H9 (cell line): Measurements from ENCODE around the gene GTF2F2. TPM values are rescaled to one million over a fixed set of nuclear protein-coding genes. Genes with fewer than 3 reads are reported as not detected.

Experiments used
- DNase-seq: peaks from one replicate; pipeline ENCODE4 v3.0.0-alpha.2; 2017
- H2AFZ ChIP-seq: one replicate; pipeline ENCODE4 v1.6.1; 2013; ENCODE audit warnings: mild to moderate bottlenecking, low read length, control low read depth, moderate library complexity
- H2AK5ac ChIP-seq: 2 replicates; pipeline ENCODE4 v1.6.1; 2013; ENCODE audit warnings: low read length, control low read depth, mixed read lengths; ENCODE audit not compliant: insufficient read length
- H2BK120ac ChIP-seq: one replicate; pipeline ENCODE4 v1.6.1; 2013; ENCODE audit warnings: low read depth, mild to moderate bottlenecking, low read length, control low read depth, inconsistent platforms; ENCODE audit not compliant: poor library complexity, severe bottlenecking
- H2BK12ac ChIP-seq: 2 replicates; pipeline ENCODE4 v1.6.1; 2013; ENCODE audit warnings: low read length, control low read depth, mixed read lengths, low read depth; ENCODE audit not compliant: insufficient read length
- H2BK15ac ChIP-seq: 2 replicates; pipeline ENCODE4 v1.6.1; 2013; ENCODE audit warnings: low read depth, low read length, control low read depth
- H2BK20ac ChIP-seq: one replicate; pipeline ENCODE4 v1.6.1; 2013; ENCODE audit warnings: low read depth, mild to moderate bottlenecking, low read length, control low read depth, inconsistent platforms; ENCODE audit not compliant: poor library complexity, severe bottlenecking
- H2BK5ac ChIP-seq: 2 replicates; pipeline ENCODE4 v1.6.1; 2013; ENCODE audit warnings: low read length, control low read depth, mixed read lengths; ENCODE audit not compliant: insufficient read length
- H3K14ac ChIP-seq: 2 replicates; pipeline ENCODE4 v1.6.1; 2013; ENCODE audit warnings: low read length, control low read depth; ENCODE audit not compliant: insufficient read depth
- H3K18ac ChIP-seq: 2 replicates; pipeline ENCODE4 v1.6.1; 2013; ENCODE audit warnings: low read depth, mild to moderate bottlenecking, mixed read lengths, low read length, control low read depth; ENCODE audit not compliant: insufficient read length
- H3K23ac ChIP-seq: 2 replicates; pipeline ENCODE4 v1.6.1; 2013; ENCODE audit warnings: low read length, control low read depth, mixed read lengths, low read depth; ENCODE audit not compliant: insufficient read length
- H3K23me2 ChIP-seq: 2 replicates; pipeline ENCODE4 v1.6.1; 2013; ENCODE audit warnings: low read depth, mild to moderate bottlenecking, mixed read lengths, low read length, control low read depth; ENCODE audit not compliant: insufficient read length, poor library complexity, severe bottlenecking
- H3K27ac ChIP-seq: 2 replicates; pipeline ENCODE4 v1.5.1; 2013; ENCODE audit warnings: low read length, control low read depth, mixed read lengths, low read depth; ENCODE audit not compliant: insufficient read length
- H3K27me3 ChIP-seq: 2 replicates; pipeline ENCODE4 v1.6.1; 2013; ENCODE audit warnings: low read length, control low read depth, inconsistent platforms; ENCODE audit not compliant: insufficient read depth
- H3K4ac ChIP-seq: 2 replicates; pipeline ENCODE4 v1.6.1; 2013; ENCODE audit warnings: low read depth, mild to moderate bottlenecking, control low read depth, inconsistent platforms, low read length, moderate library complexity
- H3K4me1 ChIP-seq: 2 replicates; pipeline ENCODE4 v1.6.1; 2013; ENCODE audit warnings: low read length, control low read depth, inconsistent platforms; ENCODE audit not compliant: insufficient read depth
- H3K4me2 ChIP-seq: 2 replicates; pipeline ENCODE4 v1.6.1; 2013; ENCODE audit warnings: low read length, control low read depth, mixed read lengths; ENCODE audit not compliant: insufficient read length, insufficient read depth
- H3K56ac ChIP-seq: 2 replicates; pipeline ENCODE4 v1.6.1; 2013; ENCODE audit warnings: low read depth, mild to moderate bottlenecking, mixed read lengths, low read length, control low read depth; ENCODE audit not compliant: insufficient read length
- H3K79me1 ChIP-seq: 2 replicates; pipeline ENCODE4 v1.6.1; 2013; ENCODE audit warnings: low read depth, mild to moderate bottlenecking, moderate library complexity, low read length, control low read depth, inconsistent platforms; ENCODE audit not compliant: insufficient read depth, poor library complexity, severe bottlenecking
- H3K79me2 ChIP-seq: 2 replicates; pipeline ENCODE4 v1.6.1; 2013; ENCODE audit warnings: low read length, control low read depth, inconsistent platforms; ENCODE audit not compliant: insufficient read depth
- H3K9ac ChIP-seq: 2 replicates; pipeline ENCODE4 v1.6.1; 2013; ENCODE audit warnings: low read length, control low read depth, mixed read lengths; ENCODE audit not compliant: insufficient read length; ENCODE audit errors: extremely low read depth
- H3K9me3 ChIP-seq: one replicate; pipeline ENCODE4 v1.6.1; 2013; ENCODE audit warnings: low read depth, low read length, inconsistent platforms; ENCODE audit not compliant: control insufficient read depth
- H3T11ph ChIP-seq: one replicate; pipeline ENCODE4 v1.6.1; 2013; ENCODE audit warnings: mild to moderate bottlenecking, low read length, control low read depth, inconsistent platforms
- H4K20me1 ChIP-seq: one replicate; pipeline ENCODE4 v1.6.1; 2013; ENCODE audit not compliant: control insufficient read depth, insufficient read length, insufficient read depth
- H4K5ac ChIP-seq: 2 replicates; pipeline ENCODE4 v1.6.1; 2013; ENCODE audit warnings: low read depth, mild to moderate bottlenecking, mixed read lengths, low read length, control low read depth; ENCODE audit not compliant: insufficient read length
- H4K8ac ChIP-seq: replicated peaks from 2 replicates; pipeline ENCODE4 v1.6.1; 2013; ENCODE audit warnings: low read length, control low read depth, mixed read lengths, low read depth; ENCODE audit not compliant: insufficient read length
- H4K91ac ChIP-seq: 2 replicates; pipeline ENCODE4 v1.6.1; 2013; ENCODE audit warnings: low read depth, mild to moderate bottlenecking, moderate library complexity, mixed read lengths, low read length, control low read depth; ENCODE audit not compliant: insufficient read length
- H3K27ac Mint-ChIP-seq, 3 experiments: 2 replicates in 2 of 3; 3 replicates in 1 of 3; pipeline ENCODE4 v1.8.0; 2020 to 2021; ENCODE audit warnings: mixed read lengths in 3 of 3, mild to moderate bottlenecking in 1 of 3, moderate library complexity in 1 of 3
- H3K27me3 Mint-ChIP-seq: 2 replicates; pipeline ENCODE4 v1.8.0; 2021; ENCODE audit warnings: low read depth, mild to moderate bottlenecking, moderate library complexity, mixed read lengths
- H3K36me3 Mint-ChIP-seq, 3 experiments: 2 replicates in 2 of 3; 3 replicates in 1 of 3; pipeline ENCODE4 v1.8.0; 2020 to 2021; ENCODE audit warnings: low read depth in 3 of 3, mixed read lengths in 3 of 3; ENCODE audit not compliant: insufficient read depth in 1 of 3
- H3K4me1 Mint-ChIP-seq, 2 experiments: 2 replicates each; pipeline ENCODE4 v1.8.0; 2020; ENCODE audit warnings: mixed read lengths in 2 of 2
- H3K4me3 Mint-ChIP-seq, 2 experiments: 2 replicates in 1 of 2; 3 replicates in 1 of 2; pipeline ENCODE4 v1.8.0; 2020 to 2021; ENCODE audit warnings: mild to moderate bottlenecking in 2 of 2, mixed read lengths in 2 of 2, moderate library complexity in 1 of 2
- H3K9me3 Mint-ChIP-seq, 2 experiments: 2 replicates in 1 of 2; 3 replicates in 1 of 2; pipeline ENCODE4 v1.8.0; 2020; ENCODE audit warnings: mild to moderate bottlenecking in 2 of 2, mixed read lengths in 2 of 2, moderate library complexity in 1 of 2
- WGBS: extraction: QIAGEN DNeasy Blood & Tissue Kit; methylation state at CpG from one replicate; pipeline ENCODE4 v1.1.7; 2013; ENCODE audit warnings: missing lambda C conversion rate, low lambda C conversion rate, mixed read lengths; ENCODE audit not compliant: insufficient read length; ENCODE audit errors: extremely low coverage; 5-methylcytosine and 5-hydroxymethylcytosine counted together
- total RNA-seq: library from RNA; stranded (reverse); gene quantifications from 2 replicates; pipeline ENCODE4 v1.2.1, GENCODE V29; 2021
- TF ChIP-seq, protein P1 (sequence below): fragments of 200-600 bp; sonication (generic); conservative IDR thresholded peaks from 3 replicates; pipeline ENCODE4 v1.8.0; 2021; ENCODE audit warnings: antibody characterized with exemption, mild to moderate bottlenecking

The GTF2F2 gene
- total RNA-seq, 1 experiment from 2014 or later: 29.6 TPM

DNA sequence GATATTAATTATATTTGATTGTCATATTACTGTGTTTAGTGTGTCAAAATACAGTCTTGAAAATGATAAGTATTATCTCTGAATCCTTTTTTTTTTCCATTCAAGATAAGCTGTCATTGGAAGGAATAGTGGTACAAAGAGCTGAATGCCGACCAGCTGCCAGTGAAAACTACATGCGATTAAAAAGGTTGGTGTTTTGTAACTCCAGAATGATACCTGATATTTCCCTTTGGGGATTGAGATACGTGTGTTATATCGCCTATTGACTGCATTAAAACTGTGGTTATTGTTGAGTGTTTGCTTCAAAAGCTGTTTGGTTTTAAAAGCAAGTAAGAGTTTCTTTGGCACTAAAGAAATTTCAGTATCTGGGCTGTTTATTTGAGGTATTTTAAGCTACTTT, 87.0 kb downstream of the GTF2F2 start:
- Histone ChIP-seq H4K91ac (no peak overlapping the region), H4K5ac (no peak overlapping the region), H4K8ac (no peak overlapping the region), H3K4me1 (no peaks in the 10 kb centered on the region), H2BK5ac (no peak overlapping the region), H2BK15ac (no peak overlapping the region), H3K4me2 (no peak overlapping the region), H2AFZ (no peak overlapping the region), H3K27me3 (no peaks in the 10 kb centered on the region), H3K14ac (no peak overlapping the region), H2BK12ac (no peak overlapping the region), H2AK5ac (no peak overlapping the region), H2BK20ac (no peak overlapping the region), H3K23ac (no peak overlapping the region), H3K9me3 (no peaks in the 10 kb centered on the region), H2BK120ac (no peak overlapping the region), H3K9ac (no peak overlapping the region), H3K56ac (no peak overlapping the region), H3K23me2 (no peaks in the 10 kb centered on the region), H4K20me1 (no peaks in the 10 kb centered on the region), H3K27ac (no peak overlapping the region), H3T11ph (no peak overlapping the region), H3K18ac (no peak overlapping the region), H3K79me2 (no peaks in the 10 kb centered on the region), H3K4ac (no peak overlapping the region), H3K79me1 (no peaks in the 10 kb centered on the region)
- H3K36me3 Mint-ChIP-seq: peaks cover 12 to 27% (median 21%) of the 10 kb centered on the region in 3 experiments; a peak in 6 of 7 replicates
- H3K4me1 Mint-ChIP-seq: no peaks in the 10 kb centered on the region
- DNase-seq: no peak
- H3K27me3 Mint-ChIP-seq: no peaks in the 10 kb centered on the region
- H3K9me3 Mint-ChIP-seq: no peaks in the 10 kb centered on the region
- WGBS: no CpG with 5 or more reads among the region's 4 CpGs
- no peak overlapping the region for H3K27ac Mint-ChIP-seq
- TF ChIP-seq, protein P1, sequence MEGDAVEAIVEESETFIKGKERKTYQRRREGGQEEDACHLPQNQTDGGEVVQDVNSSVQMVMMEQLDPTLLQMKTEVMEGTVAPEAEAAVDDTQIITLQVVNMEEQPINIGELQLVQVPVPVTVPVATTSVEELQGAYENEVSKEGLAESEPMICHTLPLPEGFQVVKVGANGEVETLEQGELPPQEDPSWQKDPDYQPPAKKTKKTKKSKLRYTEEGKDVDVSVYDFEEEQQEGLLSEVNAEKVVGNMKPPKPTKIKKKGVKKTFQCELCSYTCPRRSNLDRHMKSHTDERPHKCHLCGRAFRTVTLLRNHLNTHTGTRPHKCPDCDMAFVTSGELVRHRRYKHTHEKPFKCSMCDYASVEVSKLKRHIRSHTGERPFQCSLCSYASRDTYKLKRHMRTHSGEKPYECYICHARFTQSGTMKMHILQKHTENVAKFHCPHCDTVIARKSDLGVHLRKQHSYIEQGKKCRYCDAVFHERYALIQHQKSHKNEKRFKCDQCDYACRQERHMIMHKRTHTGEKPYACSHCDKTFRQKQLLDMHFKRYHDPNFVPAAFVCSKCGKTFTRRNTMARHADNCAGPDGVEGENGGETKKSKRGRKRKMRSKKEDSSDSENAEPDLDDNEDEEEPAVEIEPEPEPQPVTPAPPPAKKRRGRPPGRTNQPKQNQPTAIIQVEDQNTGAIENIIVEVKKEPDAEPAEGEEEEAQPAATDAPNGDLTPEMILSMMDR: no peak
- H3K4me3 Mint-ChIP-seq: no peak overlapping the region
